Activated CD4-positive, alpha-beta T cell treated with anti-CD3 and anti-CD28 coated beads, Interleukin-2, amount 10 ng/mL, durations not matched to agents 7 days and 5 days (primary cell): ENCODE measurements around the gene UVRAG. TPM values are rescaled to one million over a fixed set of nuclear protein-coding genes. Genes with fewer than 3 reads are reported as not detected.

Source experiments
- CTCF ChIA-PET: fragments of 350-600 bp; sonication (Branson Sonifier 250); formaldehyde crosslinking; loops from one replicate; lab custom pipeline; 2021; ENCODE audit warnings: antibody characterized with exemption; lab: Charles Lee
- POLR2A ChIA-PET: fragments of 350-600 bp; sonication (Branson Sonifier 250); formaldehyde crosslinking; loops from one replicate; lab custom pipeline; 2021; ENCODE audit warnings: antibody characterized with exemption; lab: Charles Lee
- DNase-seq: peaks from one replicate; pipeline ENCODE4 v3.0.0-alpha.2; 2020
- H3K27ac Mint-ChIP-seq: one replicate; pipeline ENCODE4 v1.8.0; 2021; ENCODE audit warnings: mild to moderate bottlenecking, moderate library complexity, mixed read lengths
- H3K27me3 Mint-ChIP-seq: one replicate; pipeline ENCODE4 v1.8.0; 2021; ENCODE audit warnings: mixed read lengths
- H3K36me3 Mint-ChIP-seq: one replicate; pipeline ENCODE4 v1.8.0; 2021; ENCODE audit warnings: low read depth, mixed read lengths
- H3K4me1 Mint-ChIP-seq: one replicate; pipeline ENCODE4 v1.8.0; 2021; ENCODE audit warnings: mixed read lengths
- H3K4me3 Mint-ChIP-seq: one replicate; pipeline ENCODE4 v1.8.0; 2021; ENCODE audit warnings: mild to moderate bottlenecking, moderate library complexity, mixed read lengths
- H3K9me3 Mint-ChIP-seq: one replicate; pipeline ENCODE4 v1.8.0; 2021; ENCODE audit warnings: mixed read lengths
- total RNA-seq, 2 experiments: library from RNA; stranded (reverse); gene quantifications; one replicate each; pipeline ENCODE4 v1.2.3, GENCODE V29; 2021

The UVRAG gene
- total RNA-seq, 2 experiments from 2014 or later = 16.8 to 17.0 TPM

DNA sequence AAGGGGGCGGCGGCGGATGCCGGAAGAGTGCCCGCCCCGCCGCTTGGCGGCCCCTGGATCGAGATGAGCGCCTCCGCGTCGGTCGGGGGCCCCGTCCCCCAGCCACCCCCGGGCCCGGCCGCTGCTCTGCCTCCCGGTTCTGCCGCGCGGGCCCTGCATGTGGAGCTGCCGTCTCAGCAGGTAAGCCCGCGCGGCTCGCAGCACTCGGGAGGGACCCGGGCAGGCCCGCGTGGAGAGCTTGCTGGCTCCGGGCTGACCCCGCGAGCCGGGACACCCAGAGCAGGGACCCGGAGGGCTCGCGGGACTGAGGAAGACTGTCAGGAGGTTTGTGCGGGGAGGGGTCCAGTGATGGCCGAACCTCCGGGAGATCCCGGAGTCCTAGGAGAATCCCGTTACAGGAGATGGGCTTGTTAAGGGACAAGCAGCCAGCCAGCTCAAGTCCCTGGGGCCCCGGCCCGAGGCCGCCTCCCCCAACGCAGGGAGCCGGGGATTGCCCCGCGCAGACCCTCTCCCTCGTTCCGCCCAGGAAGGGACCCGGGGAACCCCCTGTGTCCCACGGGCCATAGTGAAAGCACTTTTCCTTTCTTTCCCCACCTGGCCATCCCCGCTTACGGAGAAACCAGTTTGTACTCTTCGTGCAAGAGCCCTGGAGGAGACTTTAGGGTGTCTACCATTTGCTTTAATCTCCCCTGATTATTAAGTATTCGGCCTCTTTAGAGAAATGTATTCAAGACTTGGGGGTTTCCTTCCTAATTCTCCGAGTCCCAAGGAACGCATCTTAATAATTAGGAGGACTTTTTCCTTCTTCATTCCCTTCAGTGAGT, 547 bp downstream of the UVRAG start:
- CTCF ChIA-PET = interaction anchor here (0.8 kb wide), 3 partner anchors 9 to 13 kb away, joined by 3 read pairs; no protein-coding TSS in a partner anchor
- peak; percentile 48 for DNase-seq
- Mint-ChIP-seq H3K36me3 (peaks cover 3% of the 10 kb centered on the region), H3K4me1 (peaks cover 16% of the 10 kb centered on the region), H3K9me3 (no peaks in the 10 kb centered on the region), H3K27ac (peak overlapping the region; percentile 98), H3K27me3 (no peaks in the 10 kb centered on the region), H3K4me3 (no peak overlapping the region)
- POLR2A ChIA-PET = no interaction called here

DNA sequence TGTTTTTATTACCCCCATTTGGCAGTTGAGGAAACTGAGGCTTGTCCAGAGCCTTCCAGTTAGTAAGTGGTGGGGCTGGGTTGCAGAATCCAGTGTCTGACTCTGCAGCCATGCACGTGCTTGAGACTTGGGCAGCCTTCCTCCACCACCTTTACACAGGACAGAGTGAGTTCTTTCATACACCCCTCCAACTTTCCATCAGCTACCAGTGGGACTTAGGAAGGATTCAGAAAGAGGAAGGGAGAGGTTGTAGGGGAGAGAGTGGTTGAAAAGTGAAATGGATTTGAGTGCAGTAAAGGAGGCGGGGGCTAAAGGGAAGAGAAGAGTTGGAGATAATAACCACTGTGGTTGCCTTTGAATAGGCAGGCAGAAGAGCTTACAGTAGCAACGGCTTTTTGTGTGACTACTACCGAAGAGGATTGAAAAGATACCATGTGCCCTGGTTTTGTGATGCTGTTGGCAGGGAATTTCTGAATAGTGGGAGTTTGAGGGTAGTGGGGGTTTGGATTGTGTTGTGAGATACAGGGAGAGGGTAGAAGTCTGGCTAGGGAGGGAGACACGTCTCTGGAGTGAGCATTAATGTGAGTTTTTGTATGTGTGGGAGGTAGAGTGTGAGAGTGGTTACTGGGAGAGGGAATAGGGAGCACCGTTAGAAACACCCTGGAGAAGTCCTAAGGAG, 1.7 kb downstream of the UVRAG start:
- no peaks in the 10 kb centered on the region for H3K9me3 Mint-ChIP-seq

DNA sequence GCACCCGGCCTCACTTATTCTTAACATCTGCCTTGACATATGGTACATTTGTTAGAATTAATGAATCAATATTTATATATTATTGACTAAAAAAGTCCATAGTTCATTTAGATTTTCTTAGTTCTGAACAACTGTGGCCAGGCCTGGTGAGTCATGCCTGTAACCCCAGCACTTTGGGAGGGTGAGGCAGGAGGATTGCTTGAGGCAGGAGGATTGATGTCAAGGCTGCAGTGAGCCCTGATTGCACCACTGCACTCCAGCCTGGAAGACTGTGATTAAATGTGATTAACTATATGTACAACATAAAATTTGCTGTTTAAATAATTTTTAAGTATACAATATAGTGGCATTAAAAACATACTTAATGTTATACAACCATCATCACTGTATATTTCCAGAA, 5.6 kb downstream of the UVRAG start:
- Mint-ChIP-seq H3K36me3 (peaks cover 20% of the 10 kb centered on the region), H3K27ac (no peak overlapping the region), H3K4me1 (peaks cover 42% of the 10 kb centered on the region), H3K4me3 (no peak overlapping the region), H3K27me3 (no peaks in the 10 kb centered on the region), H3K9me3 (no peaks in the 10 kb centered on the region)
- ChIA-PET POLR2A (no interaction called here), CTCF (no interaction called here)
- DNase-seq = no peak

More for the DNA sequence above, 1.7 kb downstream of the UVRAG start:
- peaks cover 7% of the 10 kb centered on the region for H3K36me3 Mint-ChIP-seq
- no peak overlapping the region for H3K27ac Mint-ChIP-seq
- CTCF ChIA-PET = interaction anchor here (1.3 kb wide), 1 partner anchor 15 kb away, joined by 3 read pairs; no protein-coding TSS in a partner anchor
- H3K27me3 Mint-ChIP-seq = no peaks in the 10 kb centered on the region
- no peak overlapping the region for H3K4me3 Mint-ChIP-seq
- no peak for DNase-seq
- H3K4me1 Mint-ChIP-seq = peaks cover 23% of the 10 kb centered on the region
- POLR2A ChIA-PET = no interaction called here

DNA sequence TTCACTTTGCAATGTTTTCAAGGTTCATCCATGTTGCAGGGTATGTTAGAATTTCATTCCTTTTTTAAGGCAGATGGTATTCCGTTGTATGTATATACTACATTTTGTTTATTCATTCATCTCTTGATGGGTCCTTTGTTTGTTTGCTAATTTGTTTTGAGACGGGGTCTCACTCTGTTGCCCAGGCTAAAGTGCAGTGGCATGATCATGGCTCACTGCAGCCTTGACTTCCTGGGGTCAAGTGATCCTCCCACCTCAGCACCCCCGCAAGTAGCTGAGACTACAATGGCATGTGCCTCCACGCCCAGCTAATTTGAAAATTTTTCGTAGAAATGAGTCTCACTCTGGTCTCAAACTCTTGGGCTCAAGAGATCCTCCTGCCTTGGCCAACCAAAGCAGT, 6.2 kb downstream of the UVRAG start:
- peaks cover 20% of the 10 kb centered on the region for H3K36me3 Mint-ChIP-seq
- no peak for DNase-seq
- H3K4me1 Mint-ChIP-seq = peaks cover 42% of the 10 kb centered on the region
- no peaks in the 10 kb centered on the region for H3K9me3 Mint-ChIP-seq
- H3K27ac Mint-ChIP-seq = no peak overlapping the region
- ChIA-PET POLR2A (no interaction called here), CTCF (no interaction called here)
- no peak overlapping the region for H3K4me3 Mint-ChIP-seq
- no peaks in the 10 kb centered on the region for H3K27me3 Mint-ChIP-seq

DNA sequence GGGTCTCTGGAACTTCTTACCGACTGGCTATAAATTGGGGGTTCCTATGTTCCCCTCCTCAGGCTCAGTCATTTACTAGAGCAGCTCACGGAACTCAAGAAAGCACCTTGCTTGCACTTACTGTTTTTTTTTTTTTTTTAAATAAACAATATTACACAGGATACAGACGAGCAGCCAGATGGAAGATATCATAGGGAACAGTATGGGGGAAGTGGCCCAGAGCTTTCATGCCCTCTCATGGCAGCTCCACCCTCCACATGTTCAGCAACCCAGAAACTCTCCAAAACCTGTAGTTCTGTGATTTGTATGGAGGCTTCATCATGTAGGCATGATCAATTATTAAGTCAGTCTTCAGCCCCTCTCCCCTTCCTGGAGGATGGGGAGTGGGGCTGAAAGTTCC, 7.5 kb downstream of the UVRAG start:
- H3K9me3 Mint-ChIP-seq = no peaks in the 10 kb centered on the region
- CTCF ChIA-PET = interaction anchor here (1.5 kb wide), 1 partner anchor 10 kb away, joined by 7 read pairs; no protein-coding TSS in a partner anchor
- H3K36me3 Mint-ChIP-seq = peaks cover 24% of the 10 kb centered on the region

DNA sequence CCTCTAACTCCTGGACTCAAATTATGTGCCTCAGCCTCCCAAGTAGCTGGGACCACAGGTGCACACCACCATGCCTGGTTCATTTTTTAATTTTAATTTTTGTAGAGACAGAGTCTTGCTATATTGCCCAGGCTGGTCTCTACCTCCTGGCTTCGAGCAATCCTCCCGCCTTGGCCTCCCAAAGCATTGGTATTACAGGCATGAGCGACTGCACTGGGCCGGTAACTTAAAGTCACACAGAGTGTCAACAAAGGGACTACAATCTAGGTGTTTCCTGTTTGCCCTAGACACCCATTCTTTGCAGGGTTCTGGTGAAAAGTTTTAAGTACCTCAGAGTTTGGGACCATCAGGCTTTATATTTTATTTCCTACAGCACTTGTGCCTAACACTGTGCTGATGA, 8.4 kb downstream of the UVRAG start:
- H3K27ac Mint-ChIP-seq = peak overlapping the region; percentile 26

More for the DNA sequence above, 7.5 kb downstream of the UVRAG start:
- POLR2A ChIA-PET = interaction anchor here (0.6 kb wide), 2 partner anchors 19 to 44 kb away, joined by 3 read pairs; no protein-coding TSS in a partner anchor
- H3K4me3 Mint-ChIP-seq = no peak overlapping the region
- H3K27ac Mint-ChIP-seq = peak overlapping the region; percentile 16
- peaks cover 47% of the 10 kb centered on the region for H3K4me1 Mint-ChIP-seq
- no peak for DNase-seq
- H3K27me3 Mint-ChIP-seq = no peaks in the 10 kb centered on the region

DNA sequence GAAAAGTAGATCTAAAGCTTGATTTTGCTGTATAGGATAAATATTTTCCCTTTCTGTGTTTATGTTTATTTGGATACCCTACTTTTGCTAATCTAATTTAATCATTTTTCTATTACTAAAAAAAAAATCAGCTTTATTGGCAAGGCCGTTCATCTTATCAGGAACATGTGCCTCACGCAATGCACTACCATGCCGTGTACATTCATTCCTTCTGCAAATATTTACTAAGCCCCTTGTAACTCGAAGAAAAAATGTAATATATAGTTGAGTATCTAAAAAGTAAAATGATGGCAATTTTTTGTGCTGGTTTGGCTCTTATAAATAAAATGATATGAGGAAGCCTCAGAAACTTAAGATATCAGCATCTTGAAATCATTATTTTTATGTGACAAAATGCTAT, 8.9 kb downstream of the UVRAG start:
- CTCF ChIA-PET = interaction anchor here (0.9 to 2.5 kb wide), 2 partner anchors 8 to 21 kb away, joined by 3 to 8 read pairs; no protein-coding TSS in a partner anchor
- no peaks in the 10 kb centered on the region for H3K27me3 Mint-ChIP-seq
- peaks cover 40% of the 10 kb centered on the region for H3K4me1 Mint-ChIP-seq
- peak overlapping the region; percentile 26 for H3K27ac Mint-ChIP-seq
- DNase-seq = no peak
- no peaks in the 10 kb centered on the region for H3K9me3 Mint-ChIP-seq
- peak overlapping the region; percentile 11 for H3K4me3 Mint-ChIP-seq
- peaks cover 21% of the 10 kb centered on the region for H3K36me3 Mint-ChIP-seq
- POLR2A ChIA-PET = no interaction called here

More for the DNA sequence above, 8.4 kb downstream of the UVRAG start:
- Mint-ChIP-seq H3K4me1 (peaks cover 43% of the 10 kb centered on the region), H3K27me3 (no peaks in the 10 kb centered on the region), H3K4me3 (no peak overlapping the region), H3K36me3 (peaks cover 21% of the 10 kb centered on the region), H3K9me3 (no peaks in the 10 kb centered on the region)
- no peak for DNase-seq
- ChIA-PET POLR2A (no interaction called here), CTCF (interaction anchor here (1.5 to 2.5 kb wide), 2 partner anchors 11 to 21 kb away, joined by 7 to 8 read pairs; no protein-coding TSS in a partner anchor)

DNA sequence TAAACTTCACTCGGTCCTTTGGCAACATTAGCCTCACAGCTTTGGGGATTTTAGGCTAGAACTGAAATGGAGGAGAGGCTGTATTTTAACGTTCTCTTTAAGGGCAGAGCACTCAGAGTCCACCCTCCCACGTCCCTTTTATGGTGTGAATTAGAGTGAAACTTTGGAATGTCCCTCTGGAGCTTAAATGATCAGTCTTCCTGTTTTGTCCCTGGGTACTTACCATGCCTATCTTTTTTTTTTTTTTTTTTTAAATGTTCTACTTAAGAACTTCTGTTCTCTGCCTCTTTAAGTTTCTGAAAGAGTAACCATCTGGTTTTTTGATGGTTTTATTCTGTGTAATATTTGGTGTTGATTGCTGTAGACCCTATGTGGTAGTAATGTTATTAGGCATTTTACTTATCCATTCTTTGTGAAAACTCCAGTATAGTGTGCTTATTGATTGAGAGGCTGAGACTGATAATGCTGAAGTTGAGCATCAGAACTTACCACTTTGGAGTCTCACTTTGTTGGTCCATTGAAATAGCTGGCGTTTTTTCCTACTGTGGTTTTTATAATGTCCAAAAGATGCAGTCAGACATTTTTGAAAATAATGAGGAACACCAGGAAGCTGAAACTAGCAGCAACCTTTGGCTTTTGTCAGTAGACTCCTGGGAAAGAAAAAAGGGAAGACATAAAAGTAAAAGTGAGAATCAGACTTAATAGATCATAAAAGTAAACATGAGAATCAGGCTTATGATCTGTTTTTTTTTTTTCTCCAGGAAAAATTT, 11.6 kb downstream of the UVRAG start:
- no peak for DNase-seq
- CTCF ChIA-PET = interaction anchor here (0.6 to 1.5 kb wide), 5 partner anchors 12 to 380 kb away, joined by 3 read pairs; partner anchors contain the start of gene UVRAG
- no peaks in the 10 kb centered on the region for H3K27me3 Mint-ChIP-seq
- H3K4me3 Mint-ChIP-seq = no peak overlapping the region
- POLR2A ChIA-PET = interaction anchor here (0.5 kb wide), 1 partner anchor 92 kb away, joined by 3 read pairs; no protein-coding TSS in a partner anchor
- no peaks in the 10 kb centered on the region for H3K9me3 Mint-ChIP-seq
- H3K4me1 Mint-ChIP-seq = peaks cover 33% of the 10 kb centered on the region
- H3K27ac Mint-ChIP-seq = no peak overlapping the region
- H3K36me3 Mint-ChIP-seq = peaks cover 18% of the 10 kb centered on the region

DNA sequence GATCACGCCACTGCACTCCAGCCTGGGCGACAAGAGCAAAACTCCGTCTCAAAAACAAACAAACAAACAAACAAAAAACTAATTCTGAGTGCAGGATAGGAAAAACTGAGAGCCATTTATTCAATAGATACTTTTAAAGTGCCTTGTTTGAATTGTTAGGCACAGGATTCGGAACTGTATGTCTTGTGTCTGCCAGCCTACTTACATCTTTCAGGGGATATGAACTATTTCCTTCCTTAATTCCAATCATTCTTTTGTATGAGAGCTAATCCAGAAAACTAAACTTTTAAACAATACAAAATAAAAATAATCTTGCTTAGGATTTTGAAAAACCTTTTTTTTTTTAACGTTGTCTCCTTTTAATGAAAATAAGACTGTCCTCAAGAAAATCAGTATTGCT, 12.6 kb downstream of the UVRAG start:
- H3K4me3 Mint-ChIP-seq = no peak overlapping the region
- ChIA-PET POLR2A (interaction anchor here (0.5 kb wide), 1 partner anchor 91 kb away, joined by 3 read pairs; no protein-coding TSS in a partner anchor), CTCF (interaction anchor here (0.6 to 1.5 kb wide), 6 partner anchors 13 to 379 kb away, joined by 3 to 4 read pairs (median 3); partner anchors contain the start of gene UVRAG)
- H3K36me3 Mint-ChIP-seq = peaks cover 15% of the 10 kb centered on the region
- H3K9me3 Mint-ChIP-seq = no peaks in the 10 kb centered on the region
- no peak overlapping the region for H3K27ac Mint-ChIP-seq
- H3K4me1 Mint-ChIP-seq = peaks cover 29% of the 10 kb centered on the region
- H3K27me3 Mint-ChIP-seq = no peaks in the 10 kb centered on the region
- no peak for DNase-seq

DNA sequence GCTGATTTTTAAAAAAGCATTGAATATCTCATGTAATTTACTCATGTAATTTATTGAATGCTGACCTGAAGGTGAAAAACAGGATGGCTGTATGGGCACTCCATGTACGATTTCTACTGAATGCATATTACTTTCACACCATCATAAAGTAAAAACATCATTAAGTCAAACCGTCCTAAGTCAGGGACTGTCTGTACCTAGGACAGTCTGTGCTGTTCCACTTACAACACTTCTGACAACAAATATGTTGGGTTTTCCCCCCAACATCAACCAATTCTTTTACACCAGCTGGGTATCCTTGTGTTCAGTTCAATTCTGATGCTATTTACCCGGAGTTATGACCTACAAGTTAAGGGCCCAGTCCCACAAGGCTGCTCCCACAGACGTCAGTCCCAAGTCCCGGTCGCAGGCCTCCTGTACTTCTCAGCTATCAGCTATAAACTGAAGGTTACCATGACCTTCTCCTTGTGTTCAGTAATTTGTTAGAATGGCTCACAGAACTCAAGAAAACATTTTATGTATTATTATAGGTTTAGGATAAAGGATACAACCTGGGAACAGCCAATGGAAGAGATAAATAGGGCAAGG, 17.0 kb downstream of the UVRAG start:
- CTCF ChIA-PET = interaction anchor here (0.9 to 1.2 kb wide), 3 partner anchors 15 to 26 kb away, joined by 3 read pairs; no protein-coding TSS in a partner anchor
- no peak overlapping the region for H3K27ac Mint-ChIP-seq
- H3K4me3 Mint-ChIP-seq = no peak overlapping the region
- H3K36me3 Mint-ChIP-seq = peaks cover 3% of the 10 kb centered on the region
- peaks cover 5% of the 10 kb centered on the region for H3K4me1 Mint-ChIP-seq
- H3K27me3 Mint-ChIP-seq = no peaks in the 10 kb centered on the region
- POLR2A ChIA-PET = no interaction called here
- DNase-seq = no peak
- no peaks in the 10 kb centered on the region for H3K9me3 Mint-ChIP-seq

DNA sequence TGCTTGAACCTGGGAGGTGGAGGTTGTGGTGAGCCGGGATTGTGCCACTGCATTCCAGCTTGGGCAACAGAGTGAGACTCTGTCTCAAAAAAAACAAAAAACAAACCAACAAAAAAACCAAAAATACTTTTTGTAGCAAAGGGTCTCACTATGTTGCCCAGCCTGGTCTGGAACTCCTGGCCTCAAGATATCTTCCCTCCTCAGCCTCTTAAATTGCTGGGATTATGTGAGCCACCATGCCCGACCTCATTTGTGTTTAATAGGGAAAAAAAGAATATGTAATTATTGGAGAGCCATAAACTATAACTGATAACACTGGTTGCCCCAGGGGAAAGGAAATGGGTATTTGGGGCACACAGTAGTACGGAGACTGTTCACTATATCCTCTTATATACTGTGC, 19.7 kb downstream of the UVRAG start:
- Mint-ChIP-seq H3K9me3 (no peaks in the 10 kb centered on the region), H3K36me3 (peaks cover 8% of the 10 kb centered on the region), H3K27ac (no peak overlapping the region), H3K4me1 (peaks cover 4% of the 10 kb centered on the region), H3K4me3 (no peak overlapping the region), H3K27me3 (no peaks in the 10 kb centered on the region)
- ChIA-PET POLR2A (no interaction called here), CTCF (no interaction called here)
- DNase-seq = no peak

DNA sequence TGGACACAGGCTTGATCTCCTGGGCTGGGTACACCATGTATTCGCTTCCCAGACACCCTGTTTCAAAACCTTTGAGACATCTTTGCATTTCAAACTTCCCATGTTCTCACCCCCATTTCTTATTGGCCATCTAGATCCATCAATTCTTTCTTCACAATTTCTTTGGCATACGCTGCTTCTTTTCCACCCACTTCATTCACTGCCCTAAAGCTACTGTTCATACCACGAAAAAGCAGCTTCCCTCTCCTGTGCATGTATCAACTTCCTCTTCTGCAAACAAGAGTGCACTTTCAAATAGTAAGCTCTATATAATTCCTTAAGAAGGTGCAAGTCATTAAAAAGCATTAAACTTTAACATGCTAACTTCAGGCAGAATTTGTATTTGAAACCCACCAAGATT, 21.4 kb downstream of the UVRAG start:
- Mint-ChIP-seq H3K4me3 (no peak overlapping the region), H3K27me3 (no peaks in the 10 kb centered on the region), H3K36me3 (peaks cover 8% of the 10 kb centered on the region), H3K9me3 (no peaks in the 10 kb centered on the region), H3K27ac (no peak overlapping the region), H3K4me1 (peaks cover 4% of the 10 kb centered on the region)
- no peak for DNase-seq
- ChIA-PET POLR2A (no interaction called here), CTCF (interaction anchor here (0.7 kb wide), 1 partner anchor 1311 kb away, joined by 3 read pairs; no protein-coding TSS in a partner anchor)
